ENCODE data around the gene IL1R2. TPM values are rescaled to one million over a fixed set of nuclear protein-coding genes. Genes with fewer than 3 reads are reported as not detected.
A peak's percentile ranks its signal among the peaks of the same experiment; 100 is the strongest.

Gene IL1R2
- total and polyA plus RNA-seq, 2 of the 13 experiments (the other 11 are each of a cell fraction or from before 2014, with no cell fraction given) = 3.6 to 7.3 TPM

- TF ChIP-seq PLSCR1 (CRISPR knock-in tag; IDR thresholded peaks at IDR 0.05; ENCODE audit: borderline replicate concordance) (no peak), ATF2 (CRISPR knock-in tag; IDR thresholded peaks at IDR 0.05) (no peak), ZNF263 (CRISPR knock-in tag; IDR thresholded peaks at IDR 0.05) (no peak), KDM6A (CRISPR knock-in tag; IDR thresholded peaks at IDR 0.05; ENCODE audit: low read depth) (no peak), RAD21 (CRISPR knock-in tag; IDR thresholded peaks at IDR 0.05) (no peak), TRIM24 (CRISPR knock-in tag; IDR thresholded peaks at IDR 0.05) (peak; percentile 37; the same call in 1 of the 2 replicates), MXI1 (IDR thresholded peaks at IDR 0.05; ENCODE audit: borderline replicate concordance, low read depth, low read length) (no peak), ZNF430 (CRISPR knock-in tag; IDR thresholded peaks at IDR 0.05) (peak; percentile 71), SNAPC2 (CRISPR knock-in tag; IDR thresholded peaks at IDR 0.05) (no peak), THYN1 (CRISPR knock-in tag; IDR thresholded peaks at IDR 0.05; ENCODE audit: borderline replicate concordance, low read depth) (no peak), HOXA7 (CRISPR knock-in tag; IDR thresholded peaks at IDR 0.05) (no peak), NR2F1 (CRISPR knock-in tag; IDR thresholded peaks at IDR 0.05) (no peak), JUN (CRISPR knock-in tag; IDR thresholded peaks at IDR 0.05) (0 out of 2 replicates have a peak, but pooled peaks have one; percentile 16), EEA1 (CRISPR knock-in tag; IDR thresholded peaks at IDR 0.05; ENCODE audit: borderline replicate concordance) (0 out of 2 replicates have a peak, but pooled peaks have one; percentile 80), SP1 (IDR thresholded peaks at IDR 0.05) (no peak), SP1 (CRISPR knock-in tag; IDR thresholded peaks at IDR 0.05) (no peak), ZNF10 (CRISPR knock-in tag; IDR thresholded peaks at IDR 0.05; ENCODE audit: borderline replicate concordance, low read depth) (no peak), ZNF282 (IDR thresholded peaks at IDR 0.05; ENCODE audit: partially characterized antibody) (no peak), POLR2G (IDR thresholded peaks at IDR 0.05; ENCODE audit: low read depth, low read length) (peak; percentile 96), ZNF343 (CRISPR knock-in tag; IDR thresholded peaks at IDR 0.05) (no peak; the same call in 1 of the 2 replicates)
- TF ChIP-seq, protein P1, sequence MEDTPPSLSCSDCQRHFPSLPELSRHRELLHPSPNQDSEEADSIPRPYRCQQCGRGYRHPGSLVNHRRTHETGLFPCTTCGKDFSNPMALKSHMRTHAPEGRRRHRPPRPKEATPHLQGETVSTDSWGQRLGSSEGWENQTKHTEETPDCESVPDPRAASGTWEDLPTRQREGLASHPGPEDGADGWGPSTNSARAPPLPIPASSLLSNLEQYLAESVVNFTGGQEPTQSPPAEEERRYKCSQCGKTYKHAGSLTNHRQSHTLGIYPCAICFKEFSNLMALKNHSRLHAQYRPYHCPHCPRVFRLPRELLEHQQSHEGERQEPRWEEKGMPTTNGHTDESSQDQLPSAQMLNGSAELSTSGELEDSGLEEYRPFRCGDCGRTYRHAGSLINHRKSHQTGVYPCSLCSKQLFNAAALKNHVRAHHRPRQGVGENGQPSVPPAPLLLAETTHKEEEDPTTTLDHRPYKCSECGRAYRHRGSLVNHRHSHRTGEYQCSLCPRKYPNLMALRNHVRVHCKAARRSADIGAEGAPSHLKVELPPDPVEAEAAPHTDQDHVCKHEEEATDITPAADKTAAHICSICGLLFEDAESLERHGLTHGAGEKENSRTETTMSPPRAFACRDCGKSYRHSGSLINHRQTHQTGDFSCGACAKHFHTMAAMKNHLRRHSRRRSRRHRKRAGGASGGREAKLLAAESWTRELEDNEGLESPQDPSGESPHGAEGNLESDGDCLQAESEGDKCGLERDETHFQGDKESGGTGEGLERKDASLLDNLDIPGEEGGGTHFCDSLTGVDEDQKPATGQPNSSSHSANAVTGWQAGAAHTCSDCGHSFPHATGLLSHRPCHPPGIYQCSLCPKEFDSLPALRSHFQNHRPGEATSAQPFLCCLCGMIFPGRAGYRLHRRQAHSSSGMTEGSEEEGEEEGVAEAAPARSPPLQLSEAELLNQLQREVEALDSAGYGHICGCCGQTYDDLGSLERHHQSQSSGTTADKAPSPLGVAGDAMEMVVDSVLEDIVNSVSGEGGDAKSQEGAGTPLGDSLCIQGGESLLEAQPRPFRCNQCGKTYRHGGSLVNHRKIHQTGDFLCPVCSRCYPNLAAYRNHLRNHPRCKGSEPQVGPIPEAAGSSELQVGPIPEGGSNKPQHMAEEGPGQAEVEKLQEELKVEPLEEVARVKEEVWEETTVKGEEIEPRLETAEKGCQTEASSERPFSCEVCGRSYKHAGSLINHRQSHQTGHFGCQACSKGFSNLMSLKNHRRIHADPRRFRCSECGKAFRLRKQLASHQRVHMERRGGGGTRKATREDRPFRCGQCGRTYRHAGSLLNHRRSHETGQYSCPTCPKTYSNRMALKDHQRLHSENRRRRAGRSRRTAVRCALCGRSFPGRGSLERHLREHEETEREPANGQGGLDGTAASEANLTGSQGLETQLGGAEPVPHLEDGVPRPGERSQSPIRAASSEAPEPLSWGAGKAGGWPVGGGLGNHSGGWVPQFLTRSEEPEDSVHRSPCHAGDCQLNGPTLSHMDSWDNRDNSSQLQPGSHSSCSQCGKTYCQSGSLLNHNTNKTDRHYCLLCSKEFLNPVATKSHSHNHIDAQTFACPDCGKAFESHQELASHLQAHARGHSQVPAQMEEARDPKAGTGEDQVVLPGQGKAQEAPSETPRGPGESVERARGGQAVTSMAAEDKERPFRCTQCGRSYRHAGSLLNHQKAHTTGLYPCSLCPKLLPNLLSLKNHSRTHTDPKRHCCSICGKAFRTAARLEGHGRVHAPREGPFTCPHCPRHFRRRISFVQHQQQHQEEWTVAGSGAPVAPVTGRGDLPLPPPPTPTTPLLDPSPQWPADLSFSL (CRISPR knock-in tag; IDR thresholded peaks at IDR 0.05) = peak; percentile 92
Observed at GRCh38 chr2:102033031-102033749, 41.4 kb downstream of the IL1R2 start (continued).
